CD4-positive, alpha-beta T cell (primary cell): ENCODE measurements around the gene IQGAP2. TPM values are rescaled to one million over a fixed set of nuclear protein-coding genes. Genes with fewer than 3 reads are reported as not detected.
A peak's percentile ranks its signal among the peaks of the same experiment; 100 is the strongest.

ENCODE experiments used
- ATAC-seq: fragments of 200-7000 bp; cut with Tn5 transposase; one replicate; pipeline ENCODE4 v1.10.0; 2022; ENCODE audit warnings: mild to moderate bottlenecking; ENCODE audit not compliant: poor library complexity
- CTCF ChIA-PET: fragments of 350-600 bp; sonication (Branson Sonifier 250); formaldehyde crosslinking; loops from one replicate; lab custom pipeline; 2021; ENCODE audit warnings: antibody characterized with exemption, inconsistent platforms; lab: Charles Lee
- POLR2A ChIA-PET: fragments of 350-600 bp; sonication (Branson Sonifier 250); formaldehyde crosslinking; loops from one replicate; lab custom pipeline; 2021; ENCODE audit warnings: antibody characterized with exemption, inconsistent platforms; lab: Charles Lee
- DNase-seq, 14 experiments: peaks; one replicate each; pipeline ENCODE4 v3.0.0-alpha.2; 2013 to 2020; ENCODE audit warnings: mixed read lengths in 2 of 14
- H3K27ac ChIP-seq, 2 donors: one replicate each; pipeline versions ENCODE4 v1.5.1 to v1.7.0; 2013; ENCODE audit warnings: low read length in 2 of 2, low read depth in 1 of 2, mild to moderate bottlenecking in 1 of 2
- H3K27me3 ChIP-seq, 2 experiments: 1 replicate in 1 of 2; 2 replicates in 1 of 2; pipeline versions ENCODE4 v1.6.1 to v1.7.0; 2013; ENCODE audit warnings: low read length in 2 of 2, control low read depth in 1 of 2, mild to moderate bottlenecking in 1 of 2, moderate library complexity in 1 of 2; ENCODE audit not compliant: insufficient read depth in 2 of 2, control insufficient read depth in 1 of 2
- H3K36me3 ChIP-seq: one replicate; pipeline ENCODE4 v1.6.1; 2013; ENCODE audit warnings: low read length, control low read depth; ENCODE audit not compliant: insufficient read depth
- H3K4me1 ChIP-seq: one replicate; pipeline ENCODE4 v1.6.1; 2013; ENCODE audit warnings: low read length, control low read depth; ENCODE audit not compliant: insufficient read depth
- H3K4me3 ChIP-seq: one replicate; pipeline ENCODE4 v1.5.1; 2013; ENCODE audit warnings: mild to moderate bottlenecking, low read length, moderate library complexity
- H3K9me3 ChIP-seq, 2 experiments: 1 replicate in 1 of 2; 2 replicates in 1 of 2; pipeline versions ENCODE4 v1.6.1 to v1.7.0; 2013; ENCODE audit warnings: low read length in 2 of 2, mild to moderate bottlenecking in 2 of 2, control low read depth in 1 of 2, moderate library complexity in 1 of 2; ENCODE audit not compliant: control insufficient read depth in 1 of 2, insufficient read depth in 1 of 2
- H3K27ac Mint-ChIP-seq: one replicate; pipeline ENCODE4 v1.8.0; 2020; ENCODE audit warnings: mixed read lengths
- H3K27me3 Mint-ChIP-seq: one replicate; pipeline ENCODE4 v1.8.0; 2021; ENCODE audit warnings: mixed read lengths
- H3K36me3 Mint-ChIP-seq: one replicate; pipeline ENCODE4 v1.8.0; 2021; ENCODE audit warnings: low read depth, mixed read lengths
- H3K4me1 Mint-ChIP-seq: one replicate; pipeline ENCODE4 v1.8.0; 2021; ENCODE audit warnings: low read depth, mixed read lengths
- H3K4me3 Mint-ChIP-seq: one replicate; pipeline ENCODE4 v1.8.0; 2020; ENCODE audit warnings: mild to moderate bottlenecking, mixed read lengths
- H3K9me3 Mint-ChIP-seq: one replicate; pipeline ENCODE4 v1.8.0; 2020; ENCODE audit warnings: mixed read lengths
- intact Hi-C, 2 experiments: fragments of 100-400 bp; cut with DNase I in 1 of 2; cut with micrococcal nuclease in 1 of 2; formaldehyde crosslinking; loops; one replicate each; pipeline versions ENCODE4 v1.15.1 to v1.9.0; 2023 to 2025; cut with DNase I, micrococcal nuclease
- total RNA-seq, 174 experiments: library from RNA in 2 of 174; stranded (reverse) in 2 of 174; gene quantifications; one replicate each; pipeline ENCODE4 v1.2.3 and lab custom pipeline; 2021 to 2026
- TF ChIP-seq, protein P1 (sequence below): fragments of 200-600 bp; IDR thresholded peaks from one replicate; pipeline ENCODE4 v1.8.0; 2022; ENCODE audit warnings: antibody characterized with exemption, mild to moderate bottlenecking

Gene IQGAP2
- total RNA-seq, 2 experiments from 2014 or later: 58.8 TPM

- intact Hi-C loops: no loop called here
- peaks cover 3% of the 10 kb centered on the region for H3K4me1 ChIP-seq
- H3K36me3 ChIP-seq: peaks cover 29% of the 10 kb centered on the region
- POLR2A ChIA-PET: no interaction called here
- TF ChIP-seq, protein P1, sequence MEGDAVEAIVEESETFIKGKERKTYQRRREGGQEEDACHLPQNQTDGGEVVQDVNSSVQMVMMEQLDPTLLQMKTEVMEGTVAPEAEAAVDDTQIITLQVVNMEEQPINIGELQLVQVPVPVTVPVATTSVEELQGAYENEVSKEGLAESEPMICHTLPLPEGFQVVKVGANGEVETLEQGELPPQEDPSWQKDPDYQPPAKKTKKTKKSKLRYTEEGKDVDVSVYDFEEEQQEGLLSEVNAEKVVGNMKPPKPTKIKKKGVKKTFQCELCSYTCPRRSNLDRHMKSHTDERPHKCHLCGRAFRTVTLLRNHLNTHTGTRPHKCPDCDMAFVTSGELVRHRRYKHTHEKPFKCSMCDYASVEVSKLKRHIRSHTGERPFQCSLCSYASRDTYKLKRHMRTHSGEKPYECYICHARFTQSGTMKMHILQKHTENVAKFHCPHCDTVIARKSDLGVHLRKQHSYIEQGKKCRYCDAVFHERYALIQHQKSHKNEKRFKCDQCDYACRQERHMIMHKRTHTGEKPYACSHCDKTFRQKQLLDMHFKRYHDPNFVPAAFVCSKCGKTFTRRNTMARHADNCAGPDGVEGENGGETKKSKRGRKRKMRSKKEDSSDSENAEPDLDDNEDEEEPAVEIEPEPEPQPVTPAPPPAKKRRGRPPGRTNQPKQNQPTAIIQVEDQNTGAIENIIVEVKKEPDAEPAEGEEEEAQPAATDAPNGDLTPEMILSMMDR: no peak
- Mint-ChIP-seq H3K4me1 (peaks cover 35% of the 10 kb centered on the region), H3K27me3 (no peaks in the 10 kb centered on the region), H3K4me3 (no peak overlapping the region), H3K9me3 (no peaks in the 10 kb centered on the region), H3K27ac (no peak overlapping the region), H3K36me3 (peaks cover 53% of the 10 kb centered on the region)
- H3K27ac ChIP-seq: no peak overlapping the region
- no peak overlapping the region for H3K4me3 ChIP-seq
- CTCF ChIA-PET: interaction anchor here (0.6 kb wide), 2 partner anchors 8 to 252 kb away, joined by 3 to 4 read pairs; no protein-coding TSS in a partner anchor
- DNase-seq (peak in 2 of 14 experiments; percentile 24 to 39), ATAC-seq (no peak)
- H3K9me3 ChIP-seq: no peaks in the 10 kb centered on the region
- no peaks in the 10 kb centered on the region for H3K27me3 ChIP-seq
Measured at GRCh38 chr5:76579166-76579937, 176.3 kb downstream of the IQGAP2 start.

DNA sequence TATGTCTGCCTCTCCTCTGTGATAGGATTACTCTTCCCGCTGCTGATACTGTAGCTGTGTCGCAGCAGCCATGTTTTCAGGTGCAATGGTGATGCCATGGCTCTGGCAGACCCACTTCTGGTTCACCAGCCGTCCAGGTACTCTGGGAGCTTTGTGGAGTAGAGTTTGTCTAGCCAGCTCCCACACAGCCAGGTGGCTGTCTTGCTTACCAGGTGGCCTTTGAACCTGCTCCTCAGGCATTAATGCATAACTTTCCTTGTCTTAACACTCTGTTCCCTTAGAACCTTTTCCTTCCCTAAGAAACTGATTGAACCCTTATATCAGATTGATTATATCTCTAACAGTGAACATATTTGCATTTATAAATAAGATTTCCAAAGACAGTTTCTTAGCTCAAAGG is 177.9 kb downstream of the IQGAP2 start:
- Histone ChIP-seq H3K27me3 (no peaks in the 10 kb centered on the region), H3K4me1 (peaks cover 3% of the 10 kb centered on the region), H3K9me3 (no peaks in the 10 kb centered on the region), H3K36me3 (peaks cover 21% of the 10 kb centered on the region), H3K27ac (no peak overlapping the region), H3K4me3 (no peak overlapping the region)
- no peak for DNase-seq
- intact Hi-C loops: loop anchor here in 1 of 2 experiments (5.0 kb wide), 2 partner anchors 179 to 244 kb away; partner anchors contain the start of gene IQGAP2
- Mint-ChIP-seq H3K4me3 (no peak overlapping the region), H3K27ac (peak overlapping the region; percentile 57), H3K36me3 (peaks cover 51% of the 10 kb centered on the region), H3K4me1 (peaks cover 35% of the 10 kb centered on the region), H3K27me3 (no peaks in the 10 kb centered on the region), H3K9me3 (no peaks in the 10 kb centered on the region)
- POLR2A ChIA-PET: interaction anchor here (0.6 to 3.6 kb wide), 4 partner anchors 34 to 269 kb away, joined by 3 to 26 read pairs (median 12); partner anchors contain the start of gene IQGAP2
- TF ChIP-seq, protein P1: no peak
- ATAC-seq: no peak
- CTCF ChIA-PET: interaction anchor here (0.9 kb wide), 1 partner anchor 250 kb away, joined by 3 read pairs; no protein-coding TSS in a partner anchor

DNA sequence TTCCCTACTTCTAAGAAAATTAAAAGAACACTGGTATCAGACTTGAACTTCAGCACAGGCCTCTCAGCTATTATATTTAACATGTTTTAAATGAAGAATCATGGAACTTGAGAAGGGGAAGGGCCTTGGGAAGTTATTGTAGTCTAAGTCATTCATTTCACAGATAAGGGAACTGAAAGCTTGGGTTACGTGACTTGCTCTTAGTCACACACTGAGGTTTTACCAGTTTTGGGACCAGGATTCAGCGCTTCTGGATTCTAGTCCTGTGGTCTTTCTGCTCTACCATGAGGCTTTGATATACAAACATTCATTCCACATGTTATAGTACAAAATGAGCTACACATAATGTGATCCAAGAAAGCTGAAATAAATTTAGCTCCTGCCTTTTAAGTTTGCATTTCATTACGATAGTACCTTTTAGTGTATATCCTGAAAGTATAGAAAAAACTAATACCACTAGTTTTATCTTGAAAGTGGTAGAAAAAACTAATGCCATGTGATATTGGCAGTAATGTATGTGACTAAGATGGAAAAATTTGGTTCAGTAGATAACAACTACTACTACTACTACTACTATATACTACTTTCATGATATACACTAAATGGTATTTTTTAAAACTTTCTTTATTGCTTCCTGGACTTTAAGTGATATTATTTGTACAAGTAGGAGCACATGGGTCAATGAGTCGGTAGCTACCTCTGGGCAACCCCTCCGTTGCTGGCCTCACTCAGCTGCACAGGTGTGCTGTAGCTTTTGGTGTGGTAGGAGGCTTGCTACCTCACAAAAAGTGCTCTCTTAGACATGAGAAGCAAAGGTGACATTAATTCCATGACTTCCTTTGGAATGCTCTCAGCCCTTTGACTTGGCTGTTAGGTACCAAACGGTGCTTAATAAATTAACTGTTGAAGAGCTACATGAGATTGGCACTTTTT is 179.4 kb downstream of the IQGAP2 start:
- Histone ChIP-seq H3K9me3 (no peaks in the 10 kb centered on the region), H3K4me3 (no peak overlapping the region), H3K27me3 (no peaks in the 10 kb centered on the region), H3K4me1 (peaks cover 3% of the 10 kb centered on the region), H3K27ac (peak overlapping the region in 1 of 2 donors; percentile 7), H3K36me3 (peaks cover 10% of the 10 kb centered on the region)
- Mint-ChIP-seq H3K27me3 (no peaks in the 10 kb centered on the region), H3K27ac (peak overlapping the region; percentile 57), H3K4me3 (no peak overlapping the region), H3K36me3 (peaks cover 47% of the 10 kb centered on the region), H3K9me3 (no peaks in the 10 kb centered on the region), H3K4me1 (peaks cover 28% of the 10 kb centered on the region)
- no peak for ATAC-seq
- peak in 3 of 14 experiments; percentile 8 to 65 (median 57) for DNase-seq
- ChIA-PET CTCF (interaction anchor here (0.6 to 2.0 kb wide), 17 partner anchors 8 to 310 kb away, joined by 3 to 11 read pairs (median 4); partner anchors contain the start of gene IQGAP2), POLR2A (interaction anchor here (0.8 to 3.6 kb wide), 7 partner anchors 35 to 256 kb away, joined by 3 to 26 read pairs (median 7); partner anchors contain the start of gene IQGAP2)
- intact Hi-C loops: loop anchor here (1.0 to 5.0 kb wide), 6 partner anchors 36 to 508 kb away; partner anchors contain the start of gene IQGAP2 (in 1 of the 2)
- TF ChIP-seq, protein P1: no peak
